Superior temporal gyrus (tissue), 1 donor: ENCODE measurements around the gene PCP2.

Source experiments
- DNase-seq: peaks from one replicate; pipeline ENCODE4 v3.0.0-alpha.2; 2016; ENCODE audit errors: extremely low spot score

PCP2 gene

DNA sequence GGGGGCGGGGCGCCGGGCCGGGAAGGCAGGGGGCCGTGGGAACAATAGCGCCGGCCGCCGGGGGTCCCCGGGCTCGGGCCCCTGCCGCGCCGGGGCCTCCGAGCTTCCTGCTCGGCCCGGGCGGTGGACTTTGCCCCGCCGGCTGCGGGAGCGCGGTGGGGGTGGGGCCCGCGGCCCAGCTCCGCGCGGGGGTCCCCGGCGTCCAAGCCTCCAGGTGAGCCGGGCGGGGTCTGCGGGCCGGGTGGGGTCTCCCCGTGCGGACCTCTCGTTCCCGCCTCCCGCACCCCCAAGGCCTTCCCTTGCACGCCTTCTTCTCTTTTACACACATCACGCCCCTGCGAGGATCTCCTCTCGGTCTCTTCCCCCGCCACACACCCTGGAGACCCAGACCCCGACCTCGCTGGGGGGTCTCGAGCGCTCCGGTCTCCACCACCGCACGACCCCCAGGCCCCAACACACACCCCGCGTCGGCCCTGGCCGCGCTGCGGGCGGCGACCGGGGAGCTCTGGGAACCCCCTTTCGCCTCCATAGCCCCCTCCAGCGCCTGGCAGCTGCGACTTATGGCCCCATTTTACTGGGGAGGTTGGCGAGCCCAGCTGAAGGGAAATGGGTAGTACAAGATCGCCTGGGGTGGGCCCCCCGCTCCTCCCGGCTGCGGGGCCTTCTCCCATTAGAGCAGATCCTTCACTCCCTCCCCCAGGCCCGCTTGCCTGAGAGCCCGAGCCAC lies 37.1 kb downstream of the PCP2 start:
- DNase-seq = no peak

DNA sequence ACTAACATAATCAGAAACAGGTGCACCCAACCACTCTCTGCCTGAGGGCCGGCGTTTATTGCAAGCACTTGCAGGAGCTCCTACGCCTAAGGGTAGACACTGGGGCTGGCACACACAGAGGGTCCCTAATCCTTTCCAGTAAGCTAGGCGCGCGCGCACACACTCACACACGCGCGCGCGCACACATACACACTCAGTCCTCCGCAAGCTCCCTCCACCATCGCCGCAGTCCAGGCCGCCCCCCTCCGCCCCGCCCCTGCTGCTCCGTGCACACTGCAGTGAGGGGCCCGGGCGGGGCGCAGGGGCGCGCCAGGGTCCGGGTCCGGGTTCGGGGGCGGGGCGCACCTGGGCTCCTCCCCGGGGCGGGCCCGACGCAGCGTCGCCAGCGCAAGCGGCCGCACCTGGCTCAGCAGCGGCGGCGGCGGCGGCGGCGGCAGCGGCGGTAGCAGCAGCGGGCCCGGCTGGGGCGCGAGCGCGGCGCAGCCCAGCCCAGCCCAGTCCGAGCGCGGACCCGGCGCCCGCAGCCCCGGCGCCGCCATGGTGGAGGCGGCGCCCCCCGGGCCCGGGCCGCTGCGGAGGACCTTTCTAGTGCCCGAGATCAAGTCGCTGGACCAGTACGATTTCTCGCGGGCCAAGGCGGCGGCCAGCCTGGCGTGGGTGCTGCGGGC lies 37.9 kb downstream of the PCP2 start, which contains the start of gene CAMSAP3:
Gene CAMSAP3 (plus strand): TSS at position 398 of the 668 bp plus-strand sequence. CDS start 140 bp downstream, at position 538.
- DNase-seq = no peak

GRCh38 chr19:7590256-7590655 lies 43.3 kb downstream of the PCP2 start:
- no peak for DNase-seq

- DNase-seq = no peak
Measured at GRCh38 chr19:7589822-7590221, 43.7 kb downstream of the PCP2 start.

GRCh38 chr19:7582446-7582845 lies 51.1 kb downstream of the PCP2 start:
- no peak for DNase-seq
